ENCODE measurements around the gene KAZALD1.

DNA sequence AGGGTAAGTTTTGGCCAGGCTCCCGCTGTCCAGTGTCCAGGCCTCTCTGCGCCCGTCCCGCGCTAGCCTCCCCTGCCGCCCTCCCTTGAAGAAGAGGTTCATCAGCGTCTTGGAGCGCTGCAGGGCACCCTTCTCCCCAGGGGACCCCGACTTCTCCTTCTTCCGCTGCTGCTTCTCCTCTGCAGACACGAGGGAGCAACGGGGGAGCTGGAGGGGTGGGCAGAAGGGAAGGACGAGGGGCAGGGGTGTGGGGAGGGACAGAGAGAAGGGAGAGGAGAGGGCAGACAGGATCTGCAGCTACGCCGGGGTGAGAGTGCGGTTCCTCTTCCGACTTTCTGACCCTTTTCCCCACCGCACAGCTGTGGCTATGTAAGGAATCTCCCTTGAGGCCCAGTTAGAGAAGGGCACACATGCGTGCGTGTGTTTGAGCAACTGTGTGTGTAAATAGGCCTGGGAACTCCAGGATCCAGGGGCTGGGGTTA lies 43.6 kb upstream of the KAZALD1 start:
- no peak for TF ChIP-seq CTCF (IDR thresholded peaks at IDR 0.05)
- TF ChIP-seq POLR2AphosphoS5 (IDR thresholded peaks at IDR 0.05): no peak
- no peak for TF ChIP-seq POLR2A (IDR thresholded peaks at IDR 0.05)
